Hepatocyte (in vitro differentiated cells): Measurements from ENCODE around the gene SELENOM.

Experiments
- CTCF ChIP-seq: fragments of 200-600 bp; sonication (generic); IDR thresholded peaks from 2 replicates; pipeline ENCODE4 v1.5.1; 2016; ENCODE audit warnings: antibody characterized with exemption, mild to moderate bottlenecking; ENCODE audit not compliant: poor library complexity
- EZH2phosphoT487 ChIP-seq: fragments of 200-600 bp; sonication (generic); IDR thresholded peaks from one replicate; pipeline ENCODE4 v1.6.1; 2018; ENCODE audit warnings: antibody characterized with exemption, mild to moderate bottlenecking, low read depth, moderate library complexity; ENCODE audit not compliant: unreplicated experiment, severe bottlenecking

- TF ChIP-seq CTCF (no peak), EZH2phosphoT487 (no peak)
Measured at GRCh38 chr22:31137721-31138120, 30.4 kb upstream of the SELENOM start.
